HS-5 (cell line): ENCODE results near the gene AFG1L.
"Not testable (repeated sequence)": the region's sequence is repeated elsewhere in the genome, so short reads cannot be mapped to it uniquely, and the experiment has no call there.

Experiments
- DNase-seq: peaks from one replicate; pipeline ENCODE4 v3.0.0-alpha.2; 2012; ENCODE audit warnings: low read depth

Gene AFG1L

GRCh38 chr6:108288742-108289141 is 6.1 kb upstream of the AFG1L start:
- DNase-seq: no peak

- no peak for DNase-seq
These were observed 3.8 kb upstream of the AFG1L start for GRCh38 chr6:108291091-108291490.

DNA sequence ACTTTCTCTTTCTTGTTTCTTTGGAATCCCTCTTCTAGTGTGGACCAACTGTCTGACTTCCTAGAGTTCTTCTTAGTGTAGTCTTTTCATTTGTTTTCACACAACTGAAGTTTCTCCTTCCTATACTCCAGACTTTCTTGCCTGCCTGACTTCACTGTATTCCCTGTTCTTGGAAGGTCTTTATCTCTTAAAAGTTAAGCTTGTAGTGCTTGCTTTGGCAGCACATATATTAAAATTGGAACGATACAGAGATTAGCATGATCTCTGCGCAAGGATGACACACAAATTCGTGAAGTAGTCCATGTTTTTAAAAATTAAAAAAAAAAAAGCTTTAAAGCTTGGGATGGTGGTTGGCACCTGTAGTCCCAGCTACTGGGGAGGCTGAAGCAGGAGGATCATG is 2.3 kb upstream of the AFG1L start:
- DNase-seq: not testable (repeated sequence)

DNA sequence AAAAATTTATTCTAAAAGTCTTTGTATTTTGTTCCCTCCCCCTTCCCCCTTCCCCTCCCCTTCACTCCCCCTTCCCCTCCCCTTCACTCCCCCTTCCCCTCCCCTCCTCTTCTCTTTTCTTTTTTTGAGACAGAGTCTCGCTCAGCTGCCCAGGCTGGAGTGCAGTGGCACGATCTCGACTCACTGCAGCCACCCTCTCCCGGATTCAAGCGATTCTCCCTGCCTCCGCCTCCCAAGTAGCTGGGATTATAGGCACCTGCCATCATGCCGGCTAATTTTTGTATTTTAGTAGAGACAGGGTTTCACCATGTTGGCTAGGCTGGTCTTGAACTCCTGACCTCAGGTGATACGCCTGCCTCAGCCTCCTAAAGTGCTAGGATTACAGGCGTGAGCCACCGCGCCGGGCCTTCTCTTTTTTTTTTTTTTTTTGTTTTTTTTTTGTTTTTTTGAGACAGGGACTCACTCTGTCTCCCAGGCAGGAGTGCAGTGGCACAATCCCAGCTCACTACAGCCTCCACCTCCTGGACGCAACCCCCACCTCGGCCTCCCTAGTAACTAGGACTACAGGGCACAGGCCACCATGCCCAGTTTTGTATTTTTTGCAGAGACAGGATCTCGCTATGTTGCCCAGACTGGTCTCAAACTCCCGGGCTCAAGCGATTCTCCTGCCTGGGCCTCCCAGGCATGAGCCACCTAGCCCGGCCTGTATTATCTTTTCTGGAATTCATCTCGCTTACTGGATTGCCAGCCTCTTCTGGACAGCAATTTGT is 1.1 kb upstream of the AFG1L start:
- DNase-seq: no peak

GRCh38 chr6:108294297-108294726 is 542 bp upstream of the AFG1L start:
- DNase-seq: no peak

DNA sequence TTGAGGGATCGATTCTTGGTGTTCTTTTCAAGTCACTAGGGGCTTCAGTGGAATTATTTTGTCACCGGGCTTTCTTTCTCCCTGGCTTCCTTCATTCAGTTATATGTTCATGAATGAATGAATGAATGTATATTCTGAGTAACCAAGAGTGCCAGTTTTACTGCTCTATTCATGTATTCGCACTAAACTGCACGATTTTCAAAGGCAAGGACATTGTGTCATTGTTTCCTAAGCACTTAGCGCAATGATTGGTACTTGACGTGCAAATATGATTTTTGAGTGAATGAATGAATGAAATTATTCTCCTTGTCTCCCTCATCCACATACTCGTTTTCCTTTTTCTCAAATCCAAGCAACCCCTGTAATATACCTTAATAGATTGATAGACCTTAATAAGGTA is 822 bp downstream of the AFG1L start:
- no peak for DNase-seq

DNA sequence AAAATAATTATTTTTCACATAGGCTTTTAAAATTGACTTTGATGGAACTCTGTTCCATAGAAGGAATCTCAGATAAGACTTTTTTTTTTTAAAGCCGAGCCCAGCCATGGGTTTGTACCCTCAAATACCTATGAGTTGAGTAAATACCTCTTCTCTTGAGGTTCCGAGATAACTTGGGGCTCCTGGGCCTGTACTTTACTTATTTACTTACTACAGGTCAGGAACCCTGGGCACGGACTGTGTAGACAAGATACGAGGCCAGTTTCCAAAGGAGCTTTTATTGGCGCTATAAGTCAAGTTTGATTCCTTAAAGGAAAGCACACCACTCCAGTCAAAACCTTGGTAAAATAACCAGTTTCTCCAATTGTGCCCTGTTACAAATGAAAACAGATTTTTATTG is 7.5 kb downstream of the AFG1L start:
- DNase-seq: no peak

DNA sequence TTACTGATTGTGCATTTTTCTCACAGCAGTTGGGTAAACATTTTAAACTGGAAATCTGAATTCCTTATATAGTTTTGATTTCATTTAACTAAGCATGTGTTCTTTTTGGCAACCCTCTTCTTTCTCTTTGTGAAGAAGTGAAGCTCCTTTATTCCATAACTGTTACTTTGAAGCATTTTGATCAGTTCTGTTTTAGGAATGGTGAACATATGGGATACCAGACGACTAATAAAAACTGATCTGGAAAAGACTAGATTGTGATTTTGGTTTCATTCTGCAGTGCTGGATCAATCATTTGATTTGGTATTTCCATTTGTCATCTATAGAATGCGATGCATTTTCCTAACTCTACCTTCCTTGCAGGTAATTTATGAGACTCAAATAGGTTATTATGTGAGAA is 9.8 kb downstream of the AFG1L start:
- DNase-seq: no peak

GRCh38 chr6:108308641-108309040 is 13.8 kb downstream of the AFG1L start:
- not testable (repeated sequence) for DNase-seq

DNA sequence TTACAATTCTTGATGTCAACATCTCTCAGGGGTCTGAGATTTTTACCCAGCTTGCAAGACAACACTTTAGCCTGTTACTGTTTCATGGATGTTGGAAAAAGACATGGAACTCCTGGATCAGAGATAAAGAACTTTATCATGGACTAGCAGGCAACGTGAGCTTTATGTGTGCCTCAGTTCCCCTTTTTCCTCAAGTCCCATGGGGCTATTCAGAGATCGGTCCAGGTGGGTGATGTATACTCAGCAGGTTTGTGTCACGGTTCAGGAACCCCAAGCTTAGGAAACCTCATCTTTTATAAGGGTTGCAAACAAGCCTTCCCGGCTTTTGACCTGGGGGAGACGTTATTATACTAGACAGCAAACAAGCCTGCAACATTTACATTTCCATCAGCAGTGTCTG is 15.0 kb downstream of the AFG1L start:
- DNase-seq: no peak

DNA sequence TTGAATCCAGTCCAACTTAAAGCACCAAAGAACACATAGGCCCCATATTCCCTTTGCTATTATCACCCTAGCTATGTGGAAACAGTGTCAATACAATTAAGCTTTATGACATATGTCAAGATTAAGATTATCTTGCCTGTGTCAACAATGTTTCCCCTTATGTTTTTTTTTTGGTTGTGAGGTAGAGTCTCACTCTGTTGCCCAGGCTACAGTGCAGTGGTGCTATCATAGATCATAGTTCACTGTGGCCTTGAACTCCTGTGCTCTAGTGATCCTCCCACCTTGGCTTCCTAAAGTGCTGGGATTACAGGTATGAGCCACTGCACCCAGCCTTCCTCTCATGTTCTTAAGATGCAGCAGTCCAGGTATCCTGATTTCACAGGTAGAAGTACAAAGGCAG is 17.8 kb downstream of the AFG1L start:
- DNase-seq: no peak

DNA sequence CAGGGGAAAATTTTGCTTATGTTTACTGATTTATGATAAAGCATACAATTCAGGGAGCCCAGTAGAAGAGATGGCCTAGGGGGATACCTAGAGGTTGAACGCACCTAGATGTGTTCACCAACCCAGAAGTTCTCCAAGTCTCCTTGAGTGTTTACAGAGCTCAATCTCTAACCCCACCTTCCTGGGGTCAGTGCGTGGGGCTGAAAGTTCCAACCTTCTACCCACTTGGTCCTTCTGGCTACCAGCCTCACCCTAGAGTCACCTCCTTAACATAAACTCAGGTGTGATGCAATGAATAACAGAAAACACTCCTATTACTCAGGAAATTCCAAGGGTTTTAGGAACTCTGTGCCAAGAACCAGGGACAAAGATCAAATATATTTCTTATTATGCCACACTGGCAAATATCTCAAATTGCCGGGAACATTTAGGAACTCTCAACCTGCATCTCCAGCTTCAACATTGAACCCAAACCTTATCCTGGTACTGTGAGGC is 26.4 kb downstream of the AFG1L start:
- no peak for DNase-seq

GRCh38 chr6:108322728-108323127 is 27.9 kb downstream of the AFG1L start:
- DNase-seq: no peak

DNA sequence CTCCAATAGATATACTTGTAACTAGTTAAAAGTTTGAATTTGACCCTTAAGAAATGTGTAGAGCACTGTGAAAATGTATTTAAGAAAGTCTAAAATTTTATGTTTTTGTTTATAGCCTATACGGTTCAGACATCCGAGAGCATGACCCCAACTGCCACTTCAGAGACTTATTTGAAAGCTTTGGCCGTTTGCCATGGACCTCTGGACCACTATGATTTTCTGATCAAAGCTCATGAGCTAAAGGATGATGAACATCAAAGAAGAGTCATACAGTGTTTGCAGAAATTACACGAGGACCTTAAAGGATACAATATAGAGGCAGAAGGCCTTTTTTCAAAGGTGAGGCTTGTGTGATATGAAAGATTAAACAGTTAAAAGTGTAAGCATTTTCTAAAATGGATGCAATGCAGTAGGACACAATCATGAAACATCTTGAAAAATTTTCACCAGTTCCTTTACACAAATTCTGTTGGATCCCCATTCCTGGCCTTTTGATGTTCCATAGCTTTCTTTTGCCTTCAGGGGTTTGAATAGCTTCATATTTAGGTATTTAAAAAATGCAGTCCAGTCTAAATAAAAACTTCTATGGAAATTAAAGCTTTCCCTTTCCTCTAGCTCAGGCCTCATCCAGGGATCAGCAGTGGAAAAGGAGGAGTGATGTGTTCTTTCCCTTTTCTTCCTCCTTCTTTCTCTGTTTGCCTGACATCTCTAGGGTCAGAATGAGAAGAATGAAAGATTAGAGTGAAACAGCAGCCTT is 29.0 kb downstream of the AFG1L start:
- DNase-seq: no peak

DNA sequence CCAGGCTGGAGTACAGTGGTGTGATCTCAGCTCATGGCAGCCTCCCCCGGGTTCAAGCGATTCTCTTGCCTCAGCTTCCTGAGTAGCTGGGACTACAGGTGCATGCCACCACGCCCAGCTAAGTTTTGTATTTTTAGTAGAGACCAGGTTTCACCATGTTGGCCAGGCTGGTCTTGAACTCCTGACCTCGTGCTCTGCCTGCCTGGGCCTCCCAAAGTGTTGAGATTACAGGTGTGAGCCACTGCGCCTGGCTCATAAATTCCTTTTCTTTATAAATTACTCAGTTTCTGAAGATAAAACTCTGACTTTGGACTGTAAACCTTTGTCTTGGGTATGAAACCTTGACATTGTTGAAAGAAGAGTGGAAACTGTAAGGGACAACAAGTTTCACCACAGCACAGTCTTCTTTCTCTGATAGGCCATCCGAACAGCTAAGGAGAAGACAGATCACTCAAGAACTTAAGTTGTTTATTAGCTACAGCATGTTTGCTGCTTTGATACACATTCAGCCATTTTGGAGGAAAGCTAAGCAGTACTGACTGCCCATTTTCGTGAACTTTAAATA is 35.4 kb downstream of the AFG1L start:
- DNase-seq: not testable (repeated sequence)

GRCh38 chr6:108330806-108331205 is 36.0 kb downstream of the AFG1L start:
- no peak for DNase-seq

GRCh38 chr6:108331982-108332381 is 37.1 kb downstream of the AFG1L start:
- DNase-seq: no peak

GRCh38 chr6:108336971-108337370 is 42.1 kb downstream of the AFG1L start:
- no peak for DNase-seq

- no peak for DNase-seq
These were observed 42.9 kb downstream of the AFG1L start for GRCh38 chr6:108337721-108338120.

DNA sequence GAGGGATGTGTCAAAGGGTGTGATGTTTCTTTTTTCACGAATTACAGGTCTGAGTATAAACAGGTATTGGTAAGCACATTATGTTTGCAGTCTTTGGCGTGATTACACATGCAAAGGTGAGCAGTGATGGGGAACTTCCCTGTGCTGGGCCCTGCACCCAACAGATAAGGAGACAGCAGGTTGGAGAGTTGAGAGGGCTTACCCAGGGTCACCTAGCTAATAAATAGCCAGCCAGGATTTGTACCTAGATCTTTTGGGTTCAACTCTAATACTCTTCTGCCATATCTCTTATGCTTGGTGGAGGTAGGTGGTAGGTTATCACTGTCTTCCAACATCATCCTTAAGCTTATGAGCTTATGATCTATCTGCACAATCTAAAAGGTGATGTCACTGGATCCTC is 46.5 kb downstream of the AFG1L start:
- no peak for DNase-seq

- DNase-seq: no peak
These were observed 49.0 kb downstream of the AFG1L start for GRCh38 chr6:108343894-108344293.

- DNase-seq: no peak
These were observed 53.9 kb downstream of the AFG1L start for GRCh38 chr6:108348655-108349349.
